Smooth muscle cell (in vitro differentiated cells): Measurements from ENCODE around the gene MYO3B. TPM values are rescaled to one million over a fixed set of nuclear protein-coding genes. Genes with fewer than 3 reads are reported as not detected.

ENCODE experiments used
- DNase-seq: peaks from one replicate; lab custom pipeline; 2025; ENCODE audit not compliant: unreplicated experiment; lab: John Stamatoyannopoulos, UW
- H2AFZ ChIP-seq: fragments of 200-600 bp; sonication (generic); 2 replicates; pipeline ENCODE4 v1.6.0; 2016; ENCODE audit warnings: antibody characterized with exemption, low read depth, mild to moderate bottlenecking
- H3F3A ChIP-seq: fragments of 200-600 bp; sonication (generic); 2 replicates; pipeline ENCODE4 v1.6.0; 2017; ENCODE audit warnings: antibody characterized with exemption, low read depth
- H3K27ac ChIP-seq: fragments of 200-600 bp; sonication (generic); 2 replicates; pipeline ENCODE4 v1.5.1; 2016; ENCODE audit warnings: low read depth, mild to moderate bottlenecking
- H3K27me3 ChIP-seq: fragments of 200-600 bp; sonication (generic); 2 replicates; pipeline ENCODE4 v1.6.1; 2016; ENCODE audit warnings: low read depth, mild to moderate bottlenecking
- H3K36me3 ChIP-seq: fragments of 200-600 bp; sonication (generic); 2 replicates; pipeline ENCODE4 v1.5.1; 2016; ENCODE audit warnings: low read depth
- H3K4me1 ChIP-seq: fragments of 200-600 bp; sonication (generic); 2 replicates; pipeline ENCODE4 v1.5.1; 2016; ENCODE audit warnings: low read depth
- H3K4me2 ChIP-seq: fragments of 200-600 bp; sonication (generic); 2 replicates; pipeline ENCODE4 v1.6.0; 2016; ENCODE audit warnings: mild to moderate bottlenecking
- H3K4me3 ChIP-seq: fragments of 200-600 bp; sonication (generic); 2 replicates; pipeline ENCODE4 v1.5.1; 2016; ENCODE audit warnings: mild to moderate bottlenecking
- H3K79me2 ChIP-seq: fragments of 200-600 bp; sonication (generic); 2 replicates; pipeline ENCODE4 v1.6.0; 2016; ENCODE audit warnings: low read depth, mild to moderate bottlenecking
- H3K9ac ChIP-seq: fragments of 200-600 bp; sonication (generic); 2 replicates; pipeline ENCODE4 v1.6.0; 2016; ENCODE audit warnings: low read depth
- H3K9me3 ChIP-seq: fragments of 200-600 bp; sonication (generic); replicated peaks from 2 replicates; pipeline ENCODE4 v1.5.1; 2016; ENCODE audit warnings: low read depth
- H4K20me1 ChIP-seq: fragments of 200-600 bp; sonication (generic); 2 replicates; pipeline ENCODE4 v1.6.0; 2016; ENCODE audit warnings: low read depth
- CTCF ChIP-seq: fragments of 200-600 bp; sonication (generic); IDR thresholded peaks from 2 replicates; pipeline ENCODE4 v1.5.1; 2017; ENCODE audit warnings: borderline replicate concordance, mild to moderate bottlenecking, antibody characterized with exemption; ENCODE audit not compliant: insufficient read depth, poor library complexity, severe bottlenecking
- WGBS: methylation state at CpG from one replicate; pipeline ENCODE4 v1.1.7; 2016; ENCODE audit warnings: low lambda C conversion rate; 5-methylcytosine and 5-hydroxymethylcytosine counted together
- polyA plus RNA-seq: library from polyadenylated mRNA; unstranded; fragments of >200 nt; fragmentation: Nextera tagmentation; extraction: Ambion mirVana; gene quantifications from 2 replicates; pipeline ENCODE4 v1.2.1, GENCODE V29; 2016
- total RNA-seq: library from RNA; depleted of rRNA; stranded (reverse); fragments of >200 nt; gene quantifications from 2 replicates; pipeline ENCODE4 v1.2.3, GENCODE V29; 2014

MYO3B gene
- total and polyA plus RNA-seq, 2 experiments from 2014 or later: 0.47 to 3.1 TPM

GRCh38 chr2:170141865-170142264, 36.1 kb upstream of the MYO3B start:
- Histone ChIP-seq H3K27ac (no peak overlapping the region), H4K20me1 (no peaks in the 10 kb centered on the region), H3K79me2 (no peaks in the 10 kb centered on the region), H3K4me2 (no peak overlapping the region), H3K4me3 (no peak overlapping the region), H3K9ac (no peak overlapping the region), H3F3A (no peaks in the 10 kb centered on the region), H3K9me3 (no peaks in the 10 kb centered on the region), H3K4me1 (no peaks in the 10 kb centered on the region), H3K27me3 (no peaks in the 10 kb centered on the region), H3K36me3 (no peaks in the 10 kb centered on the region), H2AFZ (no peak overlapping the region)
- no peak for DNase-seq
- no peak for TF ChIP-seq CTCF
- 92% methylated on average over 12 of the region's 12 CpGs for WGBS

GRCh38 chr2:170142502-170142901, 35.4 kb upstream of the MYO3B start:
- 43% methylated on average over 7 of the region's 7 CpGs for WGBS
- H4K20me1 ChIP-seq: no peaks in the 10 kb centered on the region
- H3K4me2 ChIP-seq: no peak overlapping the region
- no peak overlapping the region for H3K4me3 ChIP-seq
- no peaks in the 10 kb centered on the region for H3K4me1 ChIP-seq
- H2AFZ ChIP-seq: no peak overlapping the region
- H3K27me3 ChIP-seq: no peaks in the 10 kb centered on the region
- no peaks in the 10 kb centered on the region for H3K36me3 ChIP-seq
- H3K27ac ChIP-seq: no peak overlapping the region
- no peaks in the 10 kb centered on the region for H3F3A ChIP-seq
- H3K9ac ChIP-seq: no peak overlapping the region
- no peak for TF ChIP-seq CTCF
- DNase-seq: no peak
- no peaks in the 10 kb centered on the region for H3K79me2 ChIP-seq
- H3K9me3 ChIP-seq: no peaks in the 10 kb centered on the region

GRCh38 chr2:170143045-170143717, 34.8 kb upstream of the MYO3B start:
- 50% methylated on average over 4 of the region's 4 CpGs for WGBS
- no peaks in the 10 kb centered on the region for H3K79me2 ChIP-seq
- TF ChIP-seq CTCF: no peak

GRCh38 chr2:170144761-170145160, 33.2 kb upstream of the MYO3B start:
- WGBS: 96% methylated on average over 4 of the region's 4 CpGs
- no peak overlapping the region for H2AFZ ChIP-seq
- no peak for DNase-seq
- TF ChIP-seq CTCF: no peak
- no peak overlapping the region for H3K9ac ChIP-seq
- no peaks in the 10 kb centered on the region for H3K27me3 ChIP-seq
- H3K4me2 ChIP-seq: no peak overlapping the region
- no peaks in the 10 kb centered on the region for H3K9me3 ChIP-seq
- H3K36me3 ChIP-seq: no peaks in the 10 kb centered on the region
- H4K20me1 ChIP-seq: no peaks in the 10 kb centered on the region
- no peak overlapping the region for H3K4me3 ChIP-seq
- no peaks in the 10 kb centered on the region for H3K79me2 ChIP-seq
- H3K4me1 ChIP-seq: no peaks in the 10 kb centered on the region
- no peaks in the 10 kb centered on the region for H3F3A ChIP-seq
- no peak overlapping the region for H3K27ac ChIP-seq

More at GRCh38 chr2:170143045-170143717, 34.8 kb upstream of the MYO3B start:
- H3K27me3 ChIP-seq: no peaks in the 10 kb centered on the region
- H2AFZ ChIP-seq: no peak overlapping the region
- H3K4me3 ChIP-seq: no peak overlapping the region
- no peak overlapping the region for H3K9ac ChIP-seq
- no peaks in the 10 kb centered on the region for H3K36me3 ChIP-seq
- H4K20me1 ChIP-seq: no peaks in the 10 kb centered on the region
- no peak for DNase-seq
- no peaks in the 10 kb centered on the region for H3K4me1 ChIP-seq
- H3F3A ChIP-seq: no peaks in the 10 kb centered on the region
- H3K27ac ChIP-seq: no peak overlapping the region
- H3K4me2 ChIP-seq: no peak overlapping the region
- no peaks in the 10 kb centered on the region for H3K9me3 ChIP-seq
